DND-41 (cell line): ENCODE data around the gene MTURN.

Experiments
- ATAC-seq: fragments of 200-7000 bp; cut with Tn5 transposase; 3 replicates; pipeline ENCODE4 v1.9.1; 2021; ENCODE audit warnings: low read depth; ENCODE audit not compliant: insufficient read depth
- DNase-seq: peaks from one replicate; pipeline ENCODE4 v3.0.0-alpha.2; 2020
- H2AFZ ChIP-seq: 2 replicates; pipeline ENCODE4 v1.6.0; 2012; ENCODE audit warnings: low read depth, low read length
- H3K27ac ChIP-seq: 2 replicates; pipeline ENCODE4 v1.5.1; 2012; ENCODE audit warnings: low read length, inconsistent platforms
- H3K27me3 ChIP-seq: fragments of 200-600 bp; sonication (generic); 2 replicates; pipeline ENCODE4 v1.6.0; 2012; ENCODE audit warnings: low read length, mild to moderate bottlenecking, inconsistent platforms; ENCODE audit not compliant: insufficient read depth, poor library complexity
- H3K36me3 ChIP-seq: 2 replicates; pipeline ENCODE4 v1.5.1; 2012; ENCODE audit warnings: low read length, inconsistent platforms; ENCODE audit not compliant: insufficient read depth
- H3K4me1 ChIP-seq: 2 replicates; pipeline ENCODE4 v1.5.1; 2012; ENCODE audit warnings: mild to moderate bottlenecking, low read length; ENCODE audit not compliant: insufficient read depth
- H3K4me2 ChIP-seq: 2 replicates; pipeline ENCODE4 v1.6.0; 2012; ENCODE audit warnings: mild to moderate bottlenecking, moderate library complexity, low read length, inconsistent platforms; ENCODE audit not compliant: insufficient read depth
- H3K4me3 ChIP-seq, 2 experiments: fragments of 200-600 bp in 1 of 2; shearing (Covaris generic) in 1 of 2; 2 replicates each; pipeline ENCODE4 v1.5.1; 2012 to 2016; ENCODE audit warnings: inconsistent platforms in 2 of 2, low read length in 2 of 2, mild to moderate bottlenecking in 2 of 2, low read depth in 1 of 2, moderate library complexity in 1 of 2
- H3K79me2 ChIP-seq: 2 replicates; pipeline ENCODE4 v1.6.0; 2012; ENCODE audit warnings: low read length, inconsistent platforms; ENCODE audit not compliant: insufficient read depth
- H3K9ac ChIP-seq: 2 replicates; pipeline ENCODE4 v1.6.0; 2012; ENCODE audit warnings: low read depth, mild to moderate bottlenecking, inconsistent platforms, low read length, moderate library complexity
- H3K9me3 ChIP-seq: 2 replicates; pipeline ENCODE4 v1.5.1; 2012; ENCODE audit warnings: low read length, moderate library complexity, mild to moderate bottlenecking, inconsistent platforms; ENCODE audit not compliant: insufficient read depth, severe bottlenecking
- H4K20me1 ChIP-seq: 2 replicates; pipeline ENCODE4 v1.6.0; 2012; ENCODE audit warnings: low read length; ENCODE audit not compliant: insufficient read depth
- EZH2 ChIP-seq: IDR thresholded peaks from 3 replicates; pipeline ENCODE4 v1.6.1; 2012; ENCODE audit warnings: borderline replicate concordance, low read depth, mild to moderate bottlenecking, moderate library complexity, low read length, inconsistent platforms; ENCODE audit not compliant: severe bottlenecking
- TF ChIP-seq, protein P1 (sequence below): IDR thresholded peaks from 2 replicates; pipeline ENCODE4 v1.5.1; 2012; ENCODE audit warnings: borderline replicate concordance, low read length, moderate library complexity, mild to moderate bottlenecking; ENCODE audit not compliant: poor library complexity, severe bottlenecking; ENCODE audit errors: extremely low read depth

MTURN gene

DNA sequence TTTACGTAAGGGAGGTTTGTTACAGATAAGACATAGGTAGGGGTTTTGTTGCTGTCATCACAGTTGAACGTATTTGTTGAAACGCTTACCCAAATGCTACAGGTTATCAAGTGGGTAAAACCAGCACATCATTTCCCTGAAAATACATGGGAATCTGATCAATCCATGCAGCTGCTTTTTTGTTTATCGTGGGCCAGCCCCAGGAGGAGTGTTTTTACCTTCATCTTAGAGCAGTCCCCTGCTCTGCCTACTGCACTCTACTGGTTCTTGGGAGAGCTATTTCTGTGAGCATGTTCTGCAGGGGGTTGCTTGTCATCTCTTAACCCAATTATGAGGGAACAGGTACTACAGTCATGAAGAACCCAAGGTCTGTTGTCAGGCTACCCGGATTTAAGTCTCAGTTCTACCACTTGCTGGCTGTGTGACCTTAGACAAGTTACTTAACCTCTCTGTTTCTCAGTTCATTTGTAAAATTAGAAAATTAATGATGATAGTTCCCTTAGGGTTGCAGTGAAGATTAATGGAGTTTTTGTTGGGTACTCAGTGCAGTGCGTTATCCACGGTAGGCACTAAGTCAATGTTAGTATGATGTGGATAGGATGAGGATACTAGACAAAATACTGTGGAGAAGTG, 15.0 kb downstream of the MTURN start:
- H3K9ac ChIP-seq, result no peak overlapping the region
- H4K20me1 ChIP-seq, result no peaks in the 10 kb centered on the region
- no peaks in the 10 kb centered on the region for H3K36me3 ChIP-seq
- DNase-seq (no peak), ATAC-seq (no peak)
- H3K4me3 ChIP-seq, result no peak overlapping the region
- no peaks in the 10 kb centered on the region for H3K4me1 ChIP-seq
- no peaks in the 10 kb centered on the region for H3K27me3 ChIP-seq
- no peaks in the 10 kb centered on the region for H3K9me3 ChIP-seq
- H3K4me2 ChIP-seq, result no peak overlapping the region
- TF ChIP-seq EZH2, result no peak
- TF ChIP-seq, protein P1, sequence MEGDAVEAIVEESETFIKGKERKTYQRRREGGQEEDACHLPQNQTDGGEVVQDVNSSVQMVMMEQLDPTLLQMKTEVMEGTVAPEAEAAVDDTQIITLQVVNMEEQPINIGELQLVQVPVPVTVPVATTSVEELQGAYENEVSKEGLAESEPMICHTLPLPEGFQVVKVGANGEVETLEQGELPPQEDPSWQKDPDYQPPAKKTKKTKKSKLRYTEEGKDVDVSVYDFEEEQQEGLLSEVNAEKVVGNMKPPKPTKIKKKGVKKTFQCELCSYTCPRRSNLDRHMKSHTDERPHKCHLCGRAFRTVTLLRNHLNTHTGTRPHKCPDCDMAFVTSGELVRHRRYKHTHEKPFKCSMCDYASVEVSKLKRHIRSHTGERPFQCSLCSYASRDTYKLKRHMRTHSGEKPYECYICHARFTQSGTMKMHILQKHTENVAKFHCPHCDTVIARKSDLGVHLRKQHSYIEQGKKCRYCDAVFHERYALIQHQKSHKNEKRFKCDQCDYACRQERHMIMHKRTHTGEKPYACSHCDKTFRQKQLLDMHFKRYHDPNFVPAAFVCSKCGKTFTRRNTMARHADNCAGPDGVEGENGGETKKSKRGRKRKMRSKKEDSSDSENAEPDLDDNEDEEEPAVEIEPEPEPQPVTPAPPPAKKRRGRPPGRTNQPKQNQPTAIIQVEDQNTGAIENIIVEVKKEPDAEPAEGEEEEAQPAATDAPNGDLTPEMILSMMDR, result no peak
- no peaks in the 10 kb centered on the region for H3K79me2 ChIP-seq
- H3K27ac ChIP-seq, result no peak overlapping the region
- no peak overlapping the region for H2AFZ ChIP-seq

- Histone ChIP-seq H3K9ac (no peak overlapping the region), H3K27me3 (no peaks in the 10 kb centered on the region), H3K36me3 (no peaks in the 10 kb centered on the region), H4K20me1 (0 out of 2 replicates have a peak, but pooled peaks cover 2% of the 10 kb centered on the region), H3K4me3 (no peak overlapping the region), H3K9me3 (no peaks in the 10 kb centered on the region), H3K4me1 (no peaks in the 10 kb centered on the region), H3K27ac (no peak overlapping the region), H3K4me2 (no peak overlapping the region), H2AFZ (no peak overlapping the region), H3K79me2 (no peaks in the 10 kb centered on the region)
- ATAC-seq (no peak), DNase-seq (no peak)
- TF ChIP-seq EZH2, result no peak
- TF ChIP-seq, protein P1, result no peak
Measured at GRCh38 chr7:30150711-30151110, 15.9 kb downstream of the MTURN start.

GRCh38 chr7:30154111-30154587, 19.4 kb downstream of the MTURN start:
- Histone ChIP-seq H2AFZ (no peak overlapping the region), H3K9ac (no peak overlapping the region)
- no peak for ATAC-seq

More at GRCh38 chr7:30154111-30154587, 19.4 kb downstream of the MTURN start:
- Histone ChIP-seq H3K4me2 (no peak overlapping the region), H4K20me1 (0 out of 2 replicates have a peak, but pooled peaks cover 2% of the 10 kb centered on the region), H3K4me1 (peaks cover 17% of the 10 kb centered on the region), H3K79me2 (no peaks in the 10 kb centered on the region), H3K36me3 (no peaks in the 10 kb centered on the region), H3K27me3 (no peaks in the 10 kb centered on the region), H3K9me3 (no peaks in the 10 kb centered on the region), H3K4me3 (no peak overlapping the region), H3K27ac (no peak overlapping the region)
- no peak for TF ChIP-seq EZH2
- TF ChIP-seq, protein P1, result no peak
- no peak for DNase-seq
